HFF-Myc (cell line): ENCODE results near the gene PPM1L.

ENCODE experiments used
- DNase-seq: peaks from one replicate; pipeline ENCODE4 v3.0.0-alpha.2; 2011; ENCODE audit warnings: low read depth; ENCODE audit errors: extremely low read depth
- H3K4me3 ChIP-seq: replicated peaks from 2 replicates; pipeline ENCODE4 v1.5.1; 2011; ENCODE audit warnings: low read depth, mild to moderate bottlenecking, control low read depth, low read length
- CTCF ChIP-seq: IDR thresholded peaks from 2 replicates; pipeline ENCODE4 v1.5.1; 2012; ENCODE audit warnings: mild to moderate bottlenecking, low read depth, low read length, control low read depth; ENCODE audit errors: missing control alignments

The PPM1L gene

GRCh38 chr3:160860346-160860745 is 104.3 kb downstream of the PPM1L start:
- H3K4me3 ChIP-seq, result no peak overlapping the region
- TF ChIP-seq CTCF, result no peak
- DNase-seq, result no peak

- no peak for TF ChIP-seq CTCF
- no peak for DNase-seq
- H3K4me3 ChIP-seq, result no peak overlapping the region
Measured at GRCh38 chr3:160869825-160870224, 113.8 kb downstream of the PPM1L start.

GRCh38 chr3:160870327-160870726 is 114.3 kb downstream of the PPM1L start:
- no peak overlapping the region for H3K4me3 ChIP-seq
- TF ChIP-seq CTCF, result no peak
- no peak for DNase-seq

- no peak for DNase-seq
- H3K4me3 ChIP-seq, result no peak overlapping the region
- no peak for TF ChIP-seq CTCF
Measured at GRCh38 chr3:160874736-160875135, 118.7 kb downstream of the PPM1L start.

- DNase-seq, result no peak
- H3K4me3 ChIP-seq, result no peak overlapping the region
- TF ChIP-seq CTCF, result no peak
Measured at GRCh38 chr3:160876643-160877042, 120.6 kb downstream of the PPM1L start.

- H3K4me3 ChIP-seq, result no peak overlapping the region
- TF ChIP-seq CTCF, result no peak
- no peak for DNase-seq
Measured at GRCh38 chr3:160879859-160880258, 123.8 kb downstream of the PPM1L start.

GRCh38 chr3:160883373-160883772 is 127.3 kb downstream of the PPM1L start:
- no peak overlapping the region for H3K4me3 ChIP-seq
- no peak for TF ChIP-seq CTCF
- DNase-seq, result no peak
